Lower lobe of right lung (tissue), 2 donors: ENCODE data around the gene IQCN. TPM values are rescaled to one million over a fixed set of nuclear protein-coding genes. Genes with fewer than 3 reads are reported as not detected.

Experiments
- ATAC-seq, 2 donors: fragments of 200-7000 bp; cut with Tn5 transposase; one replicate each; pipeline ENCODE4 v1.9.1; 2020 to 2022; ENCODE audit warnings: mild to moderate bottlenecking in 2 of 2, moderate library complexity in 2 of 2
- DNase-seq: peaks from one replicate; pipeline ENCODE4 v3.0.0-alpha.2; 2020
- H3K27ac ChIP-seq: fragments of 200-600 bp; one replicate; pipeline ENCODE4 v1.8.0; 2022
- H3K27me3 ChIP-seq: fragments of 200-600 bp; one replicate; pipeline ENCODE4 v1.8.0; 2022; ENCODE audit warnings: low read depth
- H3K36me3 ChIP-seq: fragments of 200-600 bp; one replicate; pipeline ENCODE4 v1.8.0; 2022; ENCODE audit warnings: mild to moderate bottlenecking
- H3K4me1 ChIP-seq: fragments of 200-600 bp; one replicate; pipeline ENCODE4 v1.8.0; 2022
- H3K4me3 ChIP-seq: fragments of 200-600 bp; one replicate; pipeline ENCODE4 v1.8.0; 2022; ENCODE audit warnings: mild to moderate bottlenecking
- H3K9me3 ChIP-seq: fragments of 200-600 bp; one replicate; pipeline ENCODE4 v1.8.0; 2022
- CTCF ChIP-seq: fragments of 200-600 bp; IDR thresholded peaks from one replicate; pipeline ENCODE4 v1.8.0; 2022; ENCODE audit warnings: antibody characterized with exemption, mild to moderate bottlenecking
- intact Hi-C: fragments of 100-400 bp; cut with DNase I; formaldehyde crosslinking; loops from one replicate; pipeline ENCODE4 v1.11.0; 2022
- total RNA-seq: library from RNA; stranded (reverse); fragmentation: NEBNext Ultra II Directional; extraction: Animal tissue kit (Norgen Biotek cat#: 25700); gene quantifications from one replicate; pipeline ENCODE4 v1.2.1, GENCODE V29; 2021
- donor health status: DM: no; HTN: yes; CAD: no; lungs with severe emphysema.

The IQCN gene
- total RNA-seq, 1 donor from 2014 or later: 4.1 TPM

DNA sequence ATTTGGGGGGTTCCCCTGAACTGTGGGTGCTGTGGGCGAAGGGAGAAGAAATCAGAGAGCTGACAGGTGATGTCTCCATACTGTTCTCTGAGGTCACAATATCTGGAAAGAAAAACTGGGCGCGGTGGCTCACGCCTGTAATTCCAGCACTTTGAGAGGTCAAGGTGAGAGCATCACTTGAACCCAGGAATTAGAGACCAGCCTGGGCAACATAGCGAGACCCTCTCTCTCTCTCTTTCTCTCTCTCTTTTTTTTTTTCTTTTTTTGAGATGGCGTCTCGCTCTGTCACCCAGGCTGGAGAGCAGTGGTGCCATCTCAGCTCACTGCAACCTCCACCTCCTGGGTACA lies 21.9 kb downstream of the IQCN start:
- no peak for ATAC-seq
- peaks cover 7% of the 10 kb centered on the region for H3K36me3 ChIP-seq
- intact Hi-C loops: loop anchor here (10.0 kb wide), 1 partner anchor 48 kb away; the partner anchor contains the start of gene RAB3A

DNA sequence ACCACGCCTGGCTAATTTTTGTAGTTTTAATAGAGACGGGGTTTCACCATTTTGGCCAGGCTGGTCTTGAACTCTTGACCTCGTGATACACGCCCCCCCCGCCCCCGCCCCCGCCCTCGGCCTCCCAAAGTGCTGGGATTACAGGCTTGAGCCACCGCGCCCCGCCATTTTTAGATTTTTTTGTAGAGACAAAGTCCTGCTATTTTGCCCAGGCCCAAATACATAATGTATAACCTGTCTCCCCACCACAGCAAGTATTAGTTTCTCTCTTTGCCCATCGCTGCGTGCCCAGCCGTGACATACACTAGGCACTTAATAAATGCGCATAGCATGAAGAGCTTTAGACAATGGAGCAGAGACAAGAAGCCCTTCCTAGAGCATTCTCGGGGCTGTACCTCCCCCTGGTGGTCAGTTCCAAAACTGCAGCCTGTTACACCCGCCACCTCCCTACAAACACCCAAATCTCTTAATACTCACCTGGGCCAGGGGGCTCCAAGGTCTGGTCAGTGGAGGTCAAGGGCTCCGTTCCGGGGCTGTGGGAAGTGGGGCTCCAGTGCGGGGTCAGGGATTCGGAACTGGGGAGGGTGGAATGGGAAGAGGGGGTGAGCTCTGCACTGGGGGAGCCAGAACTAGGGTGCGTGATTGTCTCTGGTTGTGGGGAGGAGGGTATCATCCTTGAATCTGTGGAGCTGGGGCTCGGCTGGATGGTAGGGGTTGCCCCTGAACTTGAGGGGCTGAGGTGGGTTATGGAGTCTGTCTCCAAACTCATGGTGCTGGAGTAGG lies 22.5 kb downstream of the IQCN start:
- no peaks in the 10 kb centered on the region for H3K9me3 ChIP-seq
- DNase-seq (peak; percentile 69), ATAC-seq (peak; percentile 52 to 63)
- intact Hi-C loops: loop anchor here (10.0 kb wide), 1 partner anchor 47 kb away; the partner anchor contains the start of gene RAB3A
- peak; percentile 94 for TF ChIP-seq CTCF
- peaks cover 1% of the 10 kb centered on the region for H3K36me3 ChIP-seq
- no peaks in the 10 kb centered on the region for H3K27me3 ChIP-seq
- H3K4me3 ChIP-seq: no peak overlapping the region
- peaks cover 20% of the 10 kb centered on the region for H3K4me1 ChIP-seq
- no peak overlapping the region for H3K27ac ChIP-seq

More for the DNA sequence above, 21.9 kb downstream of the IQCN start:
- DNase-seq: no peak
- no peak overlapping the region for H3K27ac ChIP-seq
- peaks cover 20% of the 10 kb centered on the region for H3K4me1 ChIP-seq
- H3K9me3 ChIP-seq: no peaks in the 10 kb centered on the region
- no peaks in the 10 kb centered on the region for H3K27me3 ChIP-seq
- H3K4me3 ChIP-seq: no peak overlapping the region
- TF ChIP-seq CTCF: no peak

GRCh38 chr19:18249834-18250233 lies 24.4 kb downstream of the IQCN start:
- no peak for TF ChIP-seq CTCF
- intact Hi-C loops: loop anchor here (10.0 kb wide), 1 partner anchor 45 kb away; the partner anchor contains the start of gene RAB3A
- no peaks in the 10 kb centered on the region for H3K27me3 ChIP-seq
- no peaks in the 10 kb centered on the region for H3K9me3 ChIP-seq
- ATAC-seq: no peak
- no peak overlapping the region for H3K27ac ChIP-seq
- peaks cover 18% of the 10 kb centered on the region for H3K4me1 ChIP-seq
- H3K36me3 ChIP-seq: no peaks in the 10 kb centered on the region
- no peak overlapping the region for H3K4me3 ChIP-seq
- DNase-seq: no peak

DNA sequence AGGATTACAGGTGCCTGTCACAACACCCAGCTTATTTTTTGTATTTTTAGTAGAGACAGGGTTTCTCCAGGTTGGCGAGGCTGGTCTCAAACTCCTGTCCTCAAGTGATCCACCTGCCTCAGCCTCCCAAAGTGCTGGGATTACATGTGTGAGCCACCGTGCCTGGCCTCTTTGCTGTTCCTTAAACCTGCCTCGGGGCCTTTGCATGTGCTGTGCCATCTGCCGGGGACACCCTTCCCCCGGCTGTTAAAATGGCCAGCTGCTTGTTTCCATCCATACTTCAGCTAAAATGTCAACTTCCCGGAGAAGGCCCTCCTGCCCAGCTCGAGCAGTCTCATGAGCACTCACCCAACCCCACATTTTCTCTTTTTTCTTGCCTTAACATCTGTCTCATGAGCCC lies 29.0 kb downstream of the IQCN start:
- no peak for TF ChIP-seq CTCF
- no peak for DNase-seq
- no peaks in the 10 kb centered on the region for H3K36me3 ChIP-seq
- H3K27me3 ChIP-seq: no peaks in the 10 kb centered on the region
- intact Hi-C loops: no loop called here
- no peak overlapping the region for H3K27ac ChIP-seq
- H3K9me3 ChIP-seq: no peaks in the 10 kb centered on the region
- no peak overlapping the region for H3K4me3 ChIP-seq
- no peaks in the 10 kb centered on the region for H3K4me1 ChIP-seq
- ATAC-seq: no peak

- intact Hi-C loops: no loop called here
- Histone ChIP-seq H3K9me3 (no peaks in the 10 kb centered on the region), H3K27me3 (peaks cover 10% of the 10 kb centered on the region), H3K4me1 (no peaks in the 10 kb centered on the region), H3K36me3 (no peaks in the 10 kb centered on the region), H3K27ac (no peak overlapping the region), H3K4me3 (no peak overlapping the region)
- no peak for TF ChIP-seq CTCF
- DNase-seq (no peak), ATAC-seq (no peak)
Observed at GRCh38 chr19:18239303-18239702, 34.9 kb downstream of the IQCN start.
